GM12878 (cell line): Measurements from ENCODE around the gene SETDB1. TPM values are rescaled to one million over a fixed set of nuclear protein-coding genes. Genes with fewer than 3 reads are reported as not detected.

Source experiments
- EGR1 ChIP-seq, 2 experiments: IDR thresholded peaks; 1 replicate in 1 of 2; 2 replicates in 1 of 2; pipeline ENCODE4 v1.6.1; 2011 to 2012; ENCODE audit warnings: low read depth in 2 of 2, low read length in 2 of 2, borderline replicate concordance in 1 of 2, mild to moderate bottlenecking in 1 of 2, moderate library complexity in 1 of 2
- JUNB ChIP-seq: IDR thresholded peaks from 2 replicates; pipeline ENCODE4 v1.6.1; 2016; ENCODE audit warnings: antibody characterized with exemption, mild to moderate bottlenecking
- NR2C1 ChIP-seq: fragments of 450-650 bp; IDR thresholded peaks from 2 replicates; pipeline ENCODE4 v1.6.1; 2017; ENCODE audit warnings: antibody characterized with exemption, mild to moderate bottlenecking, moderate library complexity
- SIN3A ChIP-seq: IDR thresholded peaks from 2 replicates; pipeline ENCODE4 v1.6.1; 2012; ENCODE audit warnings: low read depth, low read length, improper control_type of control experiment
- SREBF1 ChIP-seq: IDR thresholded peaks from 2 replicates; pipeline ENCODE4 v1.6.1; 2012; ENCODE audit warnings: mild to moderate bottlenecking, low read length
- ZBTB4 ChIP-seq: fragments of 450-650 bp; formaldehyde crosslinking; IDR thresholded peaks from 2 replicates; pipeline ENCODE4 v1.4.0; 2022; ENCODE audit warnings: mild to moderate bottlenecking, moderate library complexity
- ZBTB40 ChIP-seq: fragments of 450-650 bp; IDR thresholded peaks from 2 replicates; pipeline ENCODE4 v1.6.1; 2016; ENCODE audit warnings: mild to moderate bottlenecking, moderate library complexity, borderline replicate concordance
- ZNF687 ChIP-seq: fragments of 450-650 bp; IDR thresholded peaks from 2 replicates; pipeline ENCODE4 v1.6.1; 2017; ENCODE audit warnings: mild to moderate bottlenecking, moderate library complexity
- polyA plus RNA-seq, 11 experiments: library from polyadenylated mRNA; depleted of rRNA in 4 of 11; unstranded in 6 of 11; stranded (reverse) in 5 of 11; fragments of >200 nt; fragmentation: Nextera tagmentation in 4 of 11; fragmentation: Illumina TruSeq in 1 of 11; extraction: Ambion mirVana in 4 of 11; extraction: Trizol in 1 of 11; gene quantifications; 1 replicate in 1 of 11; 2 replicates in 10 of 11; pipeline versions ENCODE4 v1.2.1 to v1.2.3, GENCODE V29; 2011 to 2016; ENCODE audit warnings: inconsistent platforms in 2 of 11, missing spikeins in 2 of 11, low read depth in 1 of 11
- total RNA-seq, 4 experiments: library from RNA; depleted of rRNA in 3 of 4; stranded (reverse); fragments of >200 nt in 3 of 4; fragmentation: Illumina TruSeq in 1 of 4; extraction: Trizol in 1 of 4; gene quantifications; 2 replicates each; pipeline versions ENCODE4 v1.2.1 to v1.2.3, GENCODE V29; 2013 to 2021
- TF ChIP-seq, protein P1 (sequence below): fragments of 450-650 bp; IDR thresholded peaks from 2 replicates; pipeline ENCODE4 v1.6.1; 2016; ENCODE audit warnings: mild to moderate bottlenecking
- TF ChIP-seq, protein P2 (sequence below): fragments of 450-650 bp; formaldehyde crosslinking; IDR thresholded peaks from 2 replicates; pipeline ENCODE4 v1.5.0; 2022; ENCODE audit warnings: mild to moderate bottlenecking, missing genetic modification characterization

Gene SETDB1
- total and polyA plus RNA-seq, 10 of the 15 experiments (the other 5 are each of a cell fraction or from before 2014, with no cell fraction given): 14.3 to 56.7 (median 35.7) TPM

GRCh38 chr1:151011154-151011850 lies 85.1 kb downstream of the SETDB1 start (continued):
- TF ChIP-seq ZBTB40 (no peak), NR2C1 (no peak), JUNB (no peak), ZNF687 (no peak), EGR1 (IDR thresholded peaks at IDR 0.05; ENCODE audit: borderline replicate concordance in 1 of 2, low read depth in 2 of 2, low read length in 2 of 2) (no peak), ZBTB4 (CRISPR knock-in tag) (no peak), SIN3A (no peak), SREBF1 (no peak)
- TF ChIP-seq, protein P1, sequence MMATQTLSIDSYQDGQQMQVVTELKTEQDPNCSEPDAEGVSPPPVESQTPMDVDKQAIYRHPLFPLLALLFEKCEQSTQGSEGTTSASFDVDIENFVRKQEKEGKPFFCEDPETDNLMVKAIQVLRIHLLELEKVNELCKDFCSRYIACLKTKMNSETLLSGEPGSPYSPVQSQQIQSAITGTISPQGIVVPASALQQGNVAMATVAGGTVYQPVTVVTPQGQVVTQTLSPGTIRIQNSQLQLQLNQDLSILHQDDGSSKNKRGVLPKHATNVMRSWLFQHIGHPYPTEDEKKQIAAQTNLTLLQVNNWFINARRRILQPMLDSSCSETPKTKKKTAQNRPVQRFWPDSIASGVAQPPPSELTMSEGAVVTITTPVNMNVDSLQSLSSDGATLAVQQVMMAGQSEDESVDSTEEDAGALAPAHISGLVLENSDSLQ: no peak
- TF ChIP-seq, protein P2, sequence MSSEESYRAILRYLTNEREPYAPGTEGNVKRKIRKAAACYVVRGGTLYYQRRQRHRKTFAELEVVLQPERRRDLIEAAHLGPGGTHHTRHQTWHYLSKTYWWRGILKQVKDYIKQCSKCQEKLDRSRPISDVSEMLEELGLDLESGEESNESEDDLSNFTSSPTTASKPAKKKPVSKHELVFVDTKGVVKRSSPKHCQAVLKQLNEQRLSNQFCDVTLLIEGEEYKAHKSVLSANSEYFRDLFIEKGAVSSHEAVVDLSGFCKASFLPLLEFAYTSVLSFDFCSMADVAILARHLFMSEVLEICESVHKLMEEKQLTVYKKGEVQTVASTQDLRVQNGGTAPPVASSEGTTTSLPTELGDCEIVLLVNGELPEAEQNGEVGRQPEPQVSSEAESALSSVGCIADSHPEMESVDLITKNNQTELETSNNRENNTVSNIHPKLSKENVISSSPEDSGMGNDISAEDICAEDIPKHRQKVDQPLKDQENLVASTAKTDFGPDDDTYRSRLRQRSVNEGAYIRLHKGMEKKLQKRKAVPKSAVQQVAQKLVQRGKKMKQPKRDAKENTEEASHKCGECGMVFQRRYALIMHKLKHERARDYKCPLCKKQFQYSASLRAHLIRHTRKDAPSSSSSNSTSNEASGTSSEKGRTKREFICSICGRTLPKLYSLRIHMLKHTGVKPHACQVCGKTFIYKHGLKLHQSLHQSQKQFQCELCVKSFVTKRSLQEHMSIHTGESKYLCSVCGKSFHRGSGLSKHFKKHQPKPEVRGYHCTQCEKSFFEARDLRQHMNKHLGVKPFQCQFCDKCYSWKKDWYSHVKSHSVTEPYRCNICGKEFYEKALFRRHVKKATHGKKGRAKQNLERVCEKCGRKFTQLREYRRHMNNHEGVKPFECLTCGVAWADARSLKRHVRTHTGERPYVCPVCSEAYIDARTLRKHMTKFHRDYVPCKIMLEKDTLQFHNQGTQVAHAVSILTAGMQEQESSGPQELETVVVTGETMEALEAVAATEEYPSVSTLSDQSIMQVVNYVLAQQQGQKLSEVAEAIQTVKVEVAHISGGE (CRISPR knock-in tag): no peak
